ENCODE measurements around the gene NXNL1.

Gene NXNL1

DNA sequence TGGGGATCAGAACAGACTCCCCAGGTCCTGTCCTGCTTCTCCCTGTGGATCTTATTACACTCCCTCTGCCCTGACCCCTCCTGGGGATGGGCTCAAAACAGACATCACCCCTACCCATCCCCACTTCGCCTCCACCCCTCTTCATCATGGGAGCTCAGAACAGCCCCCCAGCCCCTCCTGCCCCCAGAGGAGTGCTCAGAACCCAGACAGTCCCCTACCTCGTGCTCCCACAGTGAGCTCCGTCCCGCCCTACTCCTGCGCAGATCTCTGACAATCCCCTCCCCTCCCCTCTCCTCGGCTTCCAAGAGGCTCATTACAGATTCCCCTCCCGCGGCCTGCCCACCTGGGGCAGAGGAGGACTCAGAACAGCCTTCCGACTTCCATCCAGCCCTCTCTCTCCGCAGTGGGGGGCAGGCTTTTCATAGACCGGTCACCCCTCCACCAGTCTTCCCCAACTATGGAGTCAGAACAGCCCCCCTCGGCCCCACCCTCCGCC lies 6.1 kb downstream of the NXNL1 start:
- no peak for DNase-seq

- no peak for DNase-seq
Observed at GRCh38 chr19:17451820-17452219, 8.9 kb downstream of the NXNL1 start.

DNA sequence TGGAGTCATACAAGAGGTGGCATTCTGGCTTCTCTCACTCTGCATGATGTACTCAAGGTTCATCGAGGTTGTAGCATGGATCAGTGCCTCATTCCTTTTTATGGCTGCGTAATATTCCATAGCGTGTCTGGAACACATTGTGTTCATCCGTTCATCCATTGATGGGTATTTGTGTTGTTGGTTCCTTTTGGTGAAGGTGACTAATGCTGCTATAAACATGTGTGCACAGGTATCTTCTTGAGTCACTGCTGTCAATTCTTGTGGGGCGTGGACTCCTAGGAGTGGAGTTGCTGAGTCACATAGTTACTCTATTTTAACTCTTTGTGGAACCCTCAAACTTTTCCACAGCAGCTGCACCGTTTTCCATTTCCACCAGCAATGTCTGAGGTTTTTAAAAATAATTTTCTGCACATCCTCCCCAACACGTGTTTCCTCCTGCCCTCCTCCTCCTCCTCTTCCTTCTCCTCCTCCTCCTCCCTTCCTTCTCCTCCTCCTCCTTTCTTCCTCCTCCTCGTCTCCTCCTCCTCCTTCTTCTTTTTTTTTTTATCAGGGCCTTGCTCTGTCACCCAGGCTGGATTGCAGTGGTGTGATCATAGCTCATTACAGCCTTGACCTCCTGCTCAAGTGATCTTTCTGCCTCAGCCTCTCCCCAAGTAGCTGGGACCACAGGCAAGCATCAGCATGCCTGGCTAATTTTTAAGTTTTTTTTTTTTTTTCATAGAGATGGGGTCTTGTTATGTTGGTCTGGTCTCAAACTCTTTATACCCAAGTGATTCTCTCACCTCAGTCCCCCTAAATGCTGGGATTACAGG lies 10.3 kb downstream of the NXNL1 start:
- no peak for DNase-seq

DNA sequence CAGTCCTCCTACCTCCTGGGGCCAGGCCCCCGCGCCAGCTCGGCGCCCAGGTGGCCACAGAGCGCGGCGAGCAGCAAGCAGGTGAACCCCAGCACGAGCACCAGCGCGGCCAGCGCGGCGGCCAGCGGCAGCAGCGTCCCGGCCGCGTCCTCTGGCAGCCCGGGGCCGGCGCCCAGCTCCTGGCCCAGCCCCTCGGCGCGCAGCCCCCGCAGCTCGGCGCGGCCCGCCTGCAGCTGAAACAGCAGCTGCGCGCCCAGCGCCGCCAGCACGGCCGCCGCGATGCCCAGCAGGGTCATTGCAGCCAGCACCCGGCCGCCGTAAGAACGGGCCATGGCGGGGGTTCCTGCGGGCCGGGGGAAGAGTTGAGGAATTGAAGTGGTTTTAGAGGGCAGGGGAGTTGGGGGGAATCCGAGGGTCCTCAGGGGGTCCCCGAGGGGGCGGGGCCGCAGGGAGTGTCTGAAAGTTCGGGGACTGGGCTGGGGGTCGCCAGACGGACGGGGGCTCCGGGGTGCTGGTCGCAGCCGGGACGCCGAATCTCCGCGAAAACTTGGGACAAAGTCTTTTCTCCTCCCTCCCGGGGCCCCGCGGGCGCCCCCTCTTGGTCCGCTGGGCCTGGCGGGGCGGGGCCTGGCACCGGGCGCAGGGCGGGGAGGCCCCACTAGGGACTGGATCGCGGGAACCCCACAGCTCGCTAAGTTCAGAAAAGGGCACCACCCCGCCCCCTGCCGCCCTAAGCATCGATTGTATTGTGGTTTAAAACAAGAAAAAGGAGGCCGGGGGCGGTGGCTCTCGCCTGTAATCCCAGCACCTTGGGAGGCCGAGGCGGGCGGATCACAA lies 12.4 kb downstream of the NXNL1 start, which contains the start of gene TMEM221:
TSS of gene TMEM221 (minus strand) at position 538 of the 837 bp plus-strand sequence. CDS start at position 332, 206 bp downstream.
- no peak for DNase-seq

GRCh38 chr19:17447704-17448130 lies 13.0 kb downstream of the NXNL1 start:
- no peak for DNase-seq

GRCh38 chr19:17445526-17446165 lies 15.1 kb downstream of the NXNL1 start:
- DNase-seq: no peak

- peak; percentile 29 for DNase-seq
Observed at GRCh38 chr19:17441241-17442021, 19.3 kb downstream of the NXNL1 start.

- no peak for DNase-seq
Observed at GRCh38 chr19:17436874-17437267, 23.9 kb downstream of the NXNL1 start.

- no peak for DNase-seq
Observed at GRCh38 chr19:17436094-17436873, 24.4 kb downstream of the NXNL1 start.

- DNase-seq: no peak
Observed at GRCh38 chr19:17435218-17435617, 25.5 kb downstream of the NXNL1 start.

GRCh38 chr19:17431417-17431816 lies 29.3 kb downstream of the NXNL1 start:
- DNase-seq: no peak

DNA sequence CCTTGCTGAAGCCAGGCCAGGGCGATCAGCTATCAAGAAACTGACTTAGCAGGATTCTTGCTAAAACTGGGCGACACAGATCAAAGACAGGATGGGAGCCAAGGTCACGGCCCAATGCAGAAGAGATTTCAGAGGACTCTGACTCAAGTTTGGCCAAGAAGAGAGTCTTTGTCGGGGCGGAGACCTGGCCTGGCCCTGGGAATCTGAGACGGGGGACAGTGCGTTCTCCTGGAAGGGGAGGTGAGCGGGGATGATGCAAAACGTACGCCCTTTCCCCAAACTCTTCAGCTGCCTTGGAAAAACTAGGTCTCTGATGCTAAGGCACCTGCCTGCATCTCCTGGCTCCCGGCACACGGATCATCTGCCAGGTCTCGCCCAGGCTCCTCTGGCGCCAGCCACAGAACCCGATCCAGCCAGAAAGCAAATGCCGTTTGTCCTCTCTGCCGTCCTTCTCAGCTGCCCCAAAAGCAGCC lies 31.0 kb downstream of the NXNL1 start:
- no peak for DNase-seq

DNA sequence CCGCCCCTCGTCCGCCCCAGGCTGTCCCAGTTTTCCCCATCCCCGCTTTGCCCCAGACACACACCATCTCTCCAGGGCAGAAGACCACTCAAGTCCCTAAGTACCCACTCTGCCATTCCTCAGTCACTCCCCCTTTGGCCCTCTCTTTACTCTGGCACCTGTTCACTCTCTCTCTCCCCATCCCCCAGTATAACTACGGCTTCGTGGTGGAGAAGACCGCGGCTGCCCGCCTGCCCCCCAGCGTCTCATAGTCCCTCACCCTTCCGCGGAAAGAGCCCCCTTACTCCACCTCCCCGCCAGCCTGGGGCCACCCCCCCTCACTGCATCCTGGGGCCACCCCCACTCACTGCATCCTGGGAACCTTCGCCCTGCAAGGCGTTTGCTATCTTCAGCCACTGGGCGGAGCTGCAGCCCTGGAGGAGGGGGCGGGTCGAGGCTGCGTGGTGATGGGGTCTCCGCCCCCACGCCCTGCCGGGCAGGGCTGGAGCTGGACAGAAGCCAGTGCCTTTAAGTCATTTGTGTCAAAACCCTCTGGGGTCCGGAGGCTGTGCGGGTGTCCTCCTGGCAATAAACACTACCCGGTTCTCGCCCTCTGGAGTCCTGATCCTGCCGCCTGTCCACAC lies 35.9 kb downstream of the NXNL1 start:
- DNase-seq: no peak

DNA sequence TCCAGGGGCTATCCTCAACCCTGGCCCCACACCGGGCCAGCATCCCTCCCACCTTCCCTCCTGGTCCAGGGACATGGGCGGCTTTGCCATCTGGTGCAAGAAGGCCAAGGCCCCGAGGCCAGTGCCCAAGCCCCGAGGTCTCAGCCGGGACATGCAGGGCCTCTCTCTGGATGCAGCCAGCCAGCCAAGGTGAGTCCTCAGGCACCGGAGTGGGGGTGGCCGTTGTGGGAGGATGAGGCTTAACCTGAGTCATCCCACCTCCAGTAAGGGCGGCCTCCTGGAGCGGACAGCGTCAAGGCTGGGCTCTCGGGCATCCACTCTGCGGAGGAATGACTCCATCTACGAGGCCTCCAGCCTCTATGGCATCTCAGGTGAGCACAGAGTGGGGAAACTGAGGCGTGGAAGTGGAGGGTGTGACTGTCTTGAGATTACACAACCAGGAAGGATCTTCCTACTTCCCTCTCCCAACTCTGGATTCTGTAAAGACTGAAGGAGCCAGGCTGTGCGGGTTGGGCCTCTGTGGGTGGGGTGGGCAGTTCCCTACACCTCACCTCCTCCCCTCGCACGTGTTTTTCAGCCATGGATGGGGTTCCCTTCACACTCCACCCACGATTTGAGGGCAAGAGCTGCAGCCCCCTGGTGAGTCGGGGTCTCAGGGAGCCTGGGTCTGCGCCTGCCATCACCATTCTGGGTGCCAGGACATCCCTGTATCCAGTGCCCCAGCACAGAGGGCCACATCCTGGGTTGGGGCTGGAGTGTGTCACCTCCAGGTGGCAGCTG lies 37.1 kb downstream of the NXNL1 start:
- DNase-seq: no peak

GRCh38 chr19:17421942-17422341 lies 38.8 kb downstream of the NXNL1 start:
- DNase-seq: no peak

DNA sequence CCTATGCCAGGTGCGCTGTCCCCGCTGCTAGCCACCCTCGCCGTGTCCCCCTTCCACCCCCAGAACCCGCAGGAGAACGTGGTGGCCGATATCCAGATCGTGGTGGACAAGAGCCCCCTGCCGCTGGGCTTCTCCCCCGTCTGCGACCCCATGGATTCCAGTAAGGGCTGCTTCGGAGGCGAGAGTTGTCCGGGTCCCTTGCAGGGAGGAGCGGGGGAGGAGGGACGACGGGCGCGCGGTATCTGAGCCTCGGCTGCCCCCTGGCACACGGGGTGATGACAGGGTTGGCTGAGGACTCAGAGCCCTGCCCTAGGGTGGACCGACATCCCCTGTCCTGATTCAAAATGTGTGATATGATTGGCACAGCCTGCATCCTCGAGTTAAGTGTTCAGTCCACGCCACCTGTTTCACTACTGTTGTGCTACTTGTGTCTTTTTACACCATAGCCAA lies 40.2 kb downstream of the NXNL1 start:
- no peak for DNase-seq

DNA sequence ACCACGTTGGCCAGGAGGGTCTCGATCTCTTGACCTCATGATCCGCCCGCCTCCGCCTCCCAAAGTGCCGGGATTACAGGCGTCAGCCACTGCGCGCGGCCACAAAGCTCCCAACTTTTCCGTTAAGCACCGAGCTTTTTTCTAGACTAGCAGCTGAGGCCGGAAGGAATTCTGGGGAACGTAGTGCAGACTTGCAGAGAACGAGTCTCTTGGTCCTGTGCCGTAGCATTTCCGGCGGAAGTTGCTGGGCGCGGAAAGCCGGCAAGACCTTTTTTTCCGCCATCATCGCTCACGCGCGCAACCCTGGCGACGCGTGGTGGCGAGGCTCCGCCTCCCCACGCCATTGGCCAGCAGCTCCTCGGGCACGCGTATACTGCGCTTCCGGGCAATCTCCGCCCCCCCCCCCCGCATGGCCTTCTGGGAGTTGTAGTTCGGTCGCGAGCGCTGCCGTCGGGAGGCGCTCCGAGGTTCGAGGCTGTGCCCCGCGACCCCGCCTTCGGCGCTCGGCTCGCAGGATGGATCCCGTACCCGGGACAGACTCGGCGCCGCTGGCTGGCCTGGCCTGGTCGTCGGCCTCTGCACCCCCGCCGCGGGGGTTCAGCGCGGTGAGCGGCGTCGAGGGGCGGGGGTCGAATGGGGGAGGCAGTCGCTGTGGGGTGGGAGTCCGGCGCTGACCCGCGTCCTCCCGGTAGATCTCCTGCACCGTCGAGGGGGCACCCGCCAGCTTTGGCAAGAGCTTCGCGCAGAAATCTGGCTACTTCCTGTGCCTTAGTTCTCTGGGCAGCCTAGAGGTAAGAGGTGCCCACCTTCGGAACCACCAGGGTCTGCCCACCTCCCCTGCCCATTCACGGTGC lies 40.9 kb downstream of the NXNL1 start, which contains the start of gene MVB12A:
TSS of gene MVB12A (plus strand) at position 427 of the 854 bp plus-strand sequence. CDS start at position 516, 89 bp downstream.
- DNase-seq: peak; percentile 99

DNA sequence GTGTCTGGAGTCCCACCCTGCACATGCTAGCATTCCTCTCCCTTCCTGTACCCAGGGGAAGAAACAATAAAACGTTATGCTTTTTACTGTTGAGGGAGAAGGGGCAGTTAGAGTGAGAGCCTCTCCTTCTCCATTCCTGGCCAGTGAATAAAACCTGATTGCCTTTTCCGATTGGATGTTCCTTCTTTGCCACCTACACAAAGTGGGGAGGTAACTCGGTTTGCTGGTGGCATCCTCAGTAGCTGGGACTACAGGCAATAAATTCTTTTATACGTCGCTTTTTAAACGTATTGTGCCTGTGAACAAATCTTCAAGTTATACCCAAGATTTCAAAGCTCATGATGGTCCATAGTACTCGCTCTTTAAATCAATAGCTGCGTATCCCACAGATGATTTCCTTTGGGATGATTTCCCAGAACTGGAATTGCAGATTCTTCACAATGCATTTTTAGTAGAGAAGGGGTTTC lies 41.5 kb downstream of the NXNL1 start:
- DNase-seq: no peak

DNA sequence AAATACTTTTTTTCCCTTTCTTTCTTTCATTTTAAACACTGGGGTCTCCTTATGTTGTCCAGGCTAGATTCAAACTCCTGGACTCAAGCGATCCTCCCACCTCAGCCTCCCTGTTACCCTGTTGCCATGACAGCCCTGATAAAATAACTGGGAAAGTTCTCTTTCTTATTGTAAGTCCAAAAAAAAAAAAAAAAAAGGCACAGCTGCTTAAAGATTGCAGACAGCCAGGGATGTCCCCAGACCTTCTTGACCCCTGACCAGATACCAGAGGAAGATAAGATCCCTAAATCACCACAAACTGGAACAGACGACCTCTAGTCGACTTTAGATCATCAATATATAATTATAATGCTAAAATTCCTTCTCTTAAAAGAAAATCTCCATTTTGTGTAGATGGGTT lies 42.0 kb downstream of the NXNL1 start:
- DNase-seq: no peak

Data from fibroblast of upper back skin (primary cell).